IMR-90 (cell line): ENCODE results near the gene ITGB5. TPM values are rescaled to one million over a fixed set of nuclear protein-coding genes. Genes with fewer than 3 reads are reported as not detected.

Experiments
- ATAC-seq: fragments of 200-7000 bp; cut with Tn5 transposase; 2 replicates; pipeline ENCODE4 v1.9.1; 2020; ENCODE audit warnings: low read depth, mild to moderate bottlenecking, moderate library complexity
- BruUV-seq: library from RNA; stranded (reverse); fragments of 400-500 nt; replicated peaks from 2 replicates; lab custom pipeline; 2021; lab: Mats Ljungman, UMichigan
- CTCF ChIA-PET: fragments of 300-600 bp; formaldehyde crosslinking; extraction: SDS; loops from one replicate; lab custom pipeline; 2021; ENCODE audit warnings: antibody characterized with exemption; lab: Yijun Ruan, JAX
- POLR2A ChIA-PET: fragments of 300-600 bp; sonication (Branson Sonifier 250); formaldehyde crosslinking; loops from one replicate; lab custom pipeline; 2022; ENCODE audit warnings: antibody characterized with exemption; ENCODE audit not compliant: unreplicated experiment; lab: Charles Lee
- DNase-seq: peaks from one replicate; pipeline ENCODE4 v3.0.0; 2013
- H2AFZ ChIP-seq: replicated peaks from 2 replicates; pipeline ENCODE3; 2013; ENCODE audit warnings: low read length, mild to moderate bottlenecking; ENCODE audit not compliant: poor library complexity
- H2AK5ac ChIP-seq: 2 replicates; pipeline ENCODE4 v1.6.1; 2013; ENCODE audit warnings: low read depth, low read length, inconsistent platforms
- H2AK9ac ChIP-seq: replicated peaks from 2 replicates; pipeline ENCODE3; 2013; ENCODE audit warnings: mild to moderate bottlenecking, low read depth, low read length, moderate library complexity; ENCODE audit not compliant: poor library complexity
- H2BK120ac ChIP-seq: 2 replicates; pipeline ENCODE4 v1.6.1; 2013; ENCODE audit warnings: low read depth, low read length, inconsistent platforms
- H2BK15ac ChIP-seq: 3 replicates; pipeline ENCODE4 v1.6.1; 2013; ENCODE audit warnings: low read depth, low read length, inconsistent platforms
- H2BK20ac ChIP-seq: 2 replicates; pipeline ENCODE4 v1.6.1; 2013; ENCODE audit warnings: low read depth, mild to moderate bottlenecking, inconsistent platforms, low read length, moderate library complexity
- H2BK5ac ChIP-seq: 2 replicates; pipeline ENCODE4 v1.6.1; 2013; ENCODE audit warnings: mild to moderate bottlenecking, low read depth, low read length, inconsistent platforms; ENCODE audit not compliant: poor library complexity, severe bottlenecking
- H3K14ac ChIP-seq: replicated peaks from 2 replicates; pipeline ENCODE4 v1.6.1; 2013; ENCODE audit warnings: low read depth, low read length, inconsistent platforms
- H3K18ac ChIP-seq: 2 replicates; pipeline ENCODE4 v1.6.1; 2013; ENCODE audit warnings: low read depth, low read length, control low read depth
- H3K23ac ChIP-seq: 2 replicates; pipeline ENCODE4 v1.6.1; 2013; ENCODE audit warnings: low read depth, low read length, inconsistent platforms
- H3K27ac ChIP-seq: 2 replicates; pipeline ENCODE4 v1.5.1; 2013; ENCODE audit warnings: mild to moderate bottlenecking, control low read depth, low read length; ENCODE audit not compliant: insufficient read depth
- H3K27me3 ChIP-seq: 2 replicates; pipeline ENCODE4 v1.6.1; 2013; ENCODE audit warnings: low read length; ENCODE audit not compliant: control insufficient read depth, insufficient read depth
- H3K36me3 ChIP-seq: 2 replicates; pipeline ENCODE4 v1.6.1; 2013; ENCODE audit warnings: low read length, mixed read lengths; ENCODE audit not compliant: control insufficient read depth, insufficient read depth
- H3K4ac ChIP-seq: 2 replicates; pipeline ENCODE4 v1.6.1; 2013; ENCODE audit warnings: low read depth, low read length, inconsistent platforms
- H3K4me1 ChIP-seq: 2 replicates; pipeline ENCODE4 v1.6.1; 2013; ENCODE audit warnings: low read length, mixed read lengths; ENCODE audit not compliant: control insufficient read depth, insufficient read depth
- H3K4me2 ChIP-seq: 2 replicates; pipeline ENCODE4 v1.6.1; 2013; ENCODE audit warnings: low read depth, mild to moderate bottlenecking, control low read depth, low read length, moderate library complexity
- H3K4me3 ChIP-seq: 2 replicates; pipeline ENCODE4 v1.5.1; 2013; ENCODE audit warnings: low read depth, mild to moderate bottlenecking, control low read depth, low read length, moderate library complexity; ENCODE audit not compliant: insufficient read depth
- H3K56ac ChIP-seq: 2 replicates; pipeline ENCODE4 v1.6.1; 2013; ENCODE audit warnings: low read length, inconsistent platforms; ENCODE audit not compliant: insufficient read depth; ENCODE audit errors: extremely low read depth
- H3K79me1 ChIP-seq, 2 experiments: 2 replicates each; pipeline ENCODE4 v1.6.1; 2013; ENCODE audit warnings: low read length in 2 of 2, inconsistent platforms in 1 of 2, low read depth in 1 of 2
- H3K9ac ChIP-seq: 2 replicates; pipeline ENCODE4 v1.6.1; 2013; ENCODE audit warnings: low read depth, low read length, control low read depth
- H3K9me1 ChIP-seq: 2 replicates; pipeline ENCODE4 v1.6.1; 2013; ENCODE audit warnings: low read length, inconsistent platforms; ENCODE audit not compliant: insufficient read depth
- H3K9me3 ChIP-seq: 2 replicates; pipeline ENCODE4 v1.6.1; 2013; ENCODE audit warnings: low read length; ENCODE audit not compliant: control insufficient read depth, insufficient read depth
- H4K20me1 ChIP-seq: 2 replicates; pipeline ENCODE4 v1.6.1; 2013; ENCODE audit warnings: low read length, inconsistent platforms; ENCODE audit not compliant: insufficient read depth
- H4K5ac ChIP-seq: 2 replicates; pipeline ENCODE4 v1.6.1; 2013; ENCODE audit warnings: mild to moderate bottlenecking, low read depth, low read length, control low read depth
- H4K8ac ChIP-seq, 2 experiments: 2 replicates each; pipeline ENCODE4 v1.6.1; 2013; ENCODE audit warnings: low read depth in 2 of 2, low read length in 2 of 2, control low read depth in 1 of 2, inconsistent platforms in 1 of 2
- H4K91ac ChIP-seq: 2 replicates; pipeline ENCODE4 v1.6.1; 2013; ENCODE audit warnings: low read depth, low read length, inconsistent platforms; ENCODE audit not compliant: insufficient read depth
- BHLHE40 ChIP-seq: fragments of 150-350 bp; IDR thresholded peaks from 2 replicates; pipeline ENCODE4 v1.6.1; 2016; ENCODE audit warnings: mild to moderate bottlenecking, low read depth, low read length
- CEBPB ChIP-seq: IDR thresholded peaks from 2 replicates; pipeline ENCODE4 v1.6.1; 2012; ENCODE audit warnings: low read depth, low read length, improper control_type of control experiment
- ELK1 ChIP-seq: fragments of 150-350 bp; IDR thresholded peaks from 2 replicates; pipeline ENCODE4 v1.6.1; 2016; ENCODE audit warnings: low read depth, mild to moderate bottlenecking, low read length, moderate library complexity, borderline replicate concordance
- FOS ChIP-seq: fragments of 150-350 bp; IDR thresholded peaks from 2 replicates; pipeline ENCODE4 v1.6.1; 2016; ENCODE audit warnings: low read depth, low read length
- MAFK ChIP-seq: IDR thresholded peaks from 2 replicates; pipeline ENCODE4 v1.6.1; 2012; ENCODE audit warnings: low read depth, low read length, improper control_type of control experiment
- MAZ ChIP-seq: IDR thresholded peaks from 2 replicates; pipeline ENCODE4 v1.6.1; 2012; ENCODE audit warnings: low read depth, mild to moderate bottlenecking, low read length, improper control_type of control experiment, moderate library complexity, borderline replicate concordance
- NFE2L2 ChIP-seq: fragments of 150-350 bp; IDR thresholded peaks from 2 replicates; pipeline ENCODE4 v1.6.1; 2016; ENCODE audit warnings: low read depth, mild to moderate bottlenecking, low read length
- POLR2A ChIP-seq: IDR thresholded peaks from 2 replicates; pipeline ENCODE4 v1.6.1; 2012; ENCODE audit warnings: mild to moderate bottlenecking, low read depth, low read length
- RAD21 ChIP-seq: IDR thresholded peaks from 2 replicates; pipeline ENCODE4 v1.6.1; 2012; ENCODE audit warnings: low read length, improper control_type of control experiment
- WGBS, 2 experiments: methylation state at CpG; one replicate each; pipeline versions ENCODE4 v1.1.5 to v1.1.7; 2013; ENCODE audit warnings: missing lambda C conversion rate in 2 of 2; ENCODE audit not compliant: insufficient read length in 1 of 2; ENCODE audit errors: extremely low coverage in 2 of 2; 5-methylcytosine and 5-hydroxymethylcytosine counted together
- dilution Hi-C: fragments of 300-500 bp; cut with HindIII; formaldehyde crosslinking; loops from one replicate; pipeline ENCODE4 v1.14.3; 2018; ENCODE audit warnings: low sequenced_read_pairs; ENCODE audit not compliant: unreplicated experiment
- in situ Hi-C: fragments of 300-500 bp; cut with MboI; formaldehyde crosslinking; loops from 3 replicates; pipeline ENCODE4 v1.14.3; 2019; ENCODE audit warnings: low sequenced_read_pairs, inconsistent platforms, mixed read lengths
- intact Hi-C: fragments of 100-400 bp; cut with micrococcal nuclease; formaldehyde crosslinking; loops from 2 replicates; pipeline ENCODE4 v1.10.0; 2022
- polyA plus RNA-seq, 3 experiments: library from polyadenylated mRNA; depleted of rRNA; stranded (reverse); fragments of >200 nt; gene quantifications; 2 replicates each; pipeline ENCODE4 v1.2.3, GENCODE V29; 2012; ENCODE audit warnings: low replicate concordance in 1 of 3
- total RNA-seq: library from RNA; depleted of rRNA; stranded (reverse); fragments of >200 nt; gene quantifications from 2 replicates; pipeline ENCODE4 v1.2.3, GENCODE V29; 2012
- TF ChIP-seq, protein P1 (sequence below): conservative IDR thresholded peaks from 2 replicates; pipeline ENCODE4 v1.5.1; 2012; ENCODE audit warnings: mild to moderate bottlenecking, low read depth, low read length, improper control_type of control experiment

Gene ITGB5
- total and polyA plus RNA-seq, 2 of the 4 experiments (the other 2 are of a cell fraction): 85.0 to 101 TPM

DNA sequence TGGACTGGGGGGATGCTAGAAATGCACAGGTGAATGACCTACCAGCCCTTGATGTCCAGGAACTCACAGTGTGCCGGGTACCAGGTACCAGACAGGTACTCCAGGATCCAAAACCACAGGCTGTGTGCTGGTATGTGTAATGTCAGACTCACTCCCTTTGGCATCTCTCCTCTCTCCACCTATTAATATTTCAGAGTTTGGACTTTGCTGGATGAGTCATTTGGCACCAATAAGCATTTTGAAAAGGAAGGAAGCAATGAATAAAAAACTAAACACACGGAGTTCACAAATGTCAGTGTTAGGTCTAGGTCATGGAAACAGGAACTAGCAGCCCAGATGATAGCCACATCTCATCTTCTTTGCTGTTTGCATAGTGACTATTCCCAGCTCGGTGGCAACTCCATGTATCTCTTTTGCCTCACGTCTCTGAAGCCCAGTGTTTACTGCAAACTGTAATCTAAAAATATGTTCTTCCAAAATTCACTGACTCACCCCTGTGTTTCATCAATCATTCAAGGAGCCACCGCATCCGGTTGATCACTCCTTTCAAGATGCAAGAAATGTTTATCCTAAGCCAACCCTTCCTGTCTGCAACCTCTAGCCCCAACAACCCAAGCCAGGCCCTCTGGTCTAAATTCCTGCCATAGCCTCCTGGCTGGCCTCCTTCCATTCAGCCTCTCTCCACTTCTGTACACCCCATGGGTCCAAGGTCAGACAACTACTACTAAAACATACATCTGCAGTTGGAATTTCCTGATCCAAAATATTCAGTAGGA lies 8.4 kb downstream of the ITGB5 start:
- Histone ChIP-seq H3K23ac (no peak overlapping the region), H3K79me1 (peaks cover 16 to 71% of the 10 kb centered on the region in 2 experiments; a peak in 3 of 4 replicates), H2BK15ac (peak overlapping the region; percentile 58; the same call in 1 of the 3 replicates), H3K56ac (0 out of 2 replicates have a peak overlapping the region, but pooled peaks have one; percentile 58), H2AK9ac (no peak overlapping the region), H4K5ac (no peak overlapping the region), H3K4me2 (peak overlapping the region; percentile 61), H3K4me3 (no peak overlapping the region), H3K9ac (no peak overlapping the region), H4K91ac (peak overlapping the region; percentile 61), H2BK5ac (peak overlapping the region; percentile 61), H3K27ac (peak overlapping the region; percentile 34), H2BK120ac (peak overlapping the region; percentile 89; the same call in 1 of the 2 replicates), H2BK20ac (peak overlapping the region; percentile 81; the same call in 1 of the 2 replicates), H3K27me3 (no peaks in the 10 kb centered on the region), H3K4ac (peak overlapping the region; percentile 69), H2AK5ac (peak overlapping the region; percentile 83), H3K36me3 (no peaks in the 10 kb centered on the region; the same call in none of the 2 replicates), H4K20me1 (peaks cover 17% of the 10 kb centered on the region), H3K18ac (peak overlapping the region; percentile 6; the same call in 1 of the 2 replicates), H3K4me1 (peaks cover 22% of the 10 kb centered on the region), H3K9me1 (peaks cover 30% of the 10 kb centered on the region), H4K8ac (peak overlapping the region; percentile 1 to 10; a peak in 3 of 4 replicates), H3K9me3 (no peaks in the 10 kb centered on the region), H2AFZ (no peak overlapping the region), H3K14ac (peak overlapping the region; percentile 30)
- DNase-seq: peak; percentile 95
- CTCF ChIA-PET: interaction anchor here (1.2 kb wide), 2 partner anchors 17 to 92 kb away, joined by 3 to 4 read pairs; no protein-coding TSS in a partner anchor
- dilution Hi-C loops (loop anchor here (25.0 kb wide), 1 partner anchor 116 kb away; no protein-coding TSS in a partner anchor), intact Hi-C loops (loop anchor here (2.0 kb wide), 1 partner anchor 20 kb away; no protein-coding TSS in a partner anchor), in situ Hi-C loops (no loop called here)
- POLR2A ChIA-PET: interaction anchor here (0.6 kb wide), 1 partner anchor 72 kb away, joined by 3 read pairs; no protein-coding TSS in a partner anchor
- no TSS peak for BruUV-seq
- 0% methylated on average over 5 of the region's 6 CpGs; no CpG with 5 or more reads in 1 of the 2 experiments for WGBS, 2 experiments
- TF ChIP-seq POLR2A (no peak), RAD21 (no peak), NFE2L2 (peak; percentile 36; the same call in 1 of the 2 replicates), CEBPB (peak; percentile 61; the same call in 1 of the 2 replicates), MAZ (0 out of 2 replicates have a peak, but pooled peaks have one; percentile 7), MAFK (0 out of 2 replicates have a peak, but pooled peaks have one; percentile 4), ELK1 (no peak), BHLHE40 (0 out of 2 replicates have a peak, but pooled peaks have one; percentile 24), FOS (peak; percentile 50; the same call in 1 of the 2 replicates)
- TF ChIP-seq, protein P1, sequence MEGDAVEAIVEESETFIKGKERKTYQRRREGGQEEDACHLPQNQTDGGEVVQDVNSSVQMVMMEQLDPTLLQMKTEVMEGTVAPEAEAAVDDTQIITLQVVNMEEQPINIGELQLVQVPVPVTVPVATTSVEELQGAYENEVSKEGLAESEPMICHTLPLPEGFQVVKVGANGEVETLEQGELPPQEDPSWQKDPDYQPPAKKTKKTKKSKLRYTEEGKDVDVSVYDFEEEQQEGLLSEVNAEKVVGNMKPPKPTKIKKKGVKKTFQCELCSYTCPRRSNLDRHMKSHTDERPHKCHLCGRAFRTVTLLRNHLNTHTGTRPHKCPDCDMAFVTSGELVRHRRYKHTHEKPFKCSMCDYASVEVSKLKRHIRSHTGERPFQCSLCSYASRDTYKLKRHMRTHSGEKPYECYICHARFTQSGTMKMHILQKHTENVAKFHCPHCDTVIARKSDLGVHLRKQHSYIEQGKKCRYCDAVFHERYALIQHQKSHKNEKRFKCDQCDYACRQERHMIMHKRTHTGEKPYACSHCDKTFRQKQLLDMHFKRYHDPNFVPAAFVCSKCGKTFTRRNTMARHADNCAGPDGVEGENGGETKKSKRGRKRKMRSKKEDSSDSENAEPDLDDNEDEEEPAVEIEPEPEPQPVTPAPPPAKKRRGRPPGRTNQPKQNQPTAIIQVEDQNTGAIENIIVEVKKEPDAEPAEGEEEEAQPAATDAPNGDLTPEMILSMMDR: no peak
- ATAC-seq: peak; percentile 91
